Cardiac fibroblast (primary cell): ENCODE measurements around the gene GRB10.

Source experiments
- DNase-seq, 2 donors: peaks; one replicate each; pipeline versions ENCODE4 v3.0.0 to v3.0.0-alpha.2; 2010; ENCODE audit warnings: low read depth in 2 of 2
- H3K4me3 ChIP-seq, 2 donors: replicated peaks in 1 of 2; 1 replicate in 1 of 2; 2 replicates in 1 of 2; pipeline ENCODE4 v1.5.1; 2011; ENCODE audit warnings: low read depth in 2 of 2, low read length in 2 of 2, mild to moderate bottlenecking in 2 of 2, moderate library complexity in 1 of 2
- CTCF ChIP-seq: IDR thresholded peaks from one replicate; pipeline ENCODE4 v1.5.1; 2011; ENCODE audit warnings: low read depth, mild to moderate bottlenecking, low read length, inconsistent platforms

Gene GRB10

GRCh38 chr7:50704844-50705243, 77.9 kb downstream of the GRB10 start:
- H3K4me3 ChIP-seq: no peak overlapping the region
- DNase-seq: no peak
- TF ChIP-seq CTCF: no peak

DNA sequence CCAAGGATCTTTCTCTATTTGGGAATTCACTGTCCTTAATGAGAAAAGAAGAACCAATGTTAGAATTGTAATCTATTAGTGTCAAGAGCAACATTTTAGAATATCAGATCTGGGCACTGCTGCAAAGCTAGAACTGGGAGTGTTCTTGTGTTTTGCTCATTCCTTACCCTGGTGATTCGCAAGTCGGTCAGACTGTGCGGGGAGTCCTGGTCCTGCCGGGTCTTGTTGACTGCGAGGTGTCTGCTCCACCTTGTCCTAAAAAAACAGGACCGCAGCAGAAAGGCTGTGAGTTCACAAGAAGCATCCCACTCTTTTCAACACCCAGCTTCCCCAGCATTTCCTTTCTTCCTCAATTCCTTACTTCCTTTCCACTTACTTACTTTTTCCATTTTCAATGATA, 79.0 kb downstream of the GRB10 start:
- no peak overlapping the region for H3K4me3 ChIP-seq
- no peak for DNase-seq
- no peak for TF ChIP-seq CTCF

DNA sequence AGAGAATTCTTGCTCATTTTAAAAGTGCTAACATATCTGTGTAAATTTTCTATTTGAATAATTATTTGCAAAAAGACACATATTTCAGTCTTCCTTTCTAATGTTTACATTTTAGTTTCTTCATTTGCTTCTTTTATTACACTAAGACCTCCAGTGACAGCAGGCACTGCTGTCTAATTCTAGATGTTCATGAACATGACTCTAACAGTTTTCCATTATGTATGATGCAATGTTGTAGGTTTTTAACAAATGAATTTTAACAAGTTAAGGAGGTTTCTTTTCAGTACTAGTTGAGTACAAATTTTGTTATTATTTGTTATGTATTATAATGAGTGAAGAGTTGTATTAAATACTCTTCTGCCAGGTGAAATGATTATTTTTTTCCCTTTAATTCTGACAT, 83.6 kb downstream of the GRB10 start:
- TF ChIP-seq CTCF: no peak
- DNase-seq: no peak
- no peak overlapping the region for H3K4me3 ChIP-seq

DNA sequence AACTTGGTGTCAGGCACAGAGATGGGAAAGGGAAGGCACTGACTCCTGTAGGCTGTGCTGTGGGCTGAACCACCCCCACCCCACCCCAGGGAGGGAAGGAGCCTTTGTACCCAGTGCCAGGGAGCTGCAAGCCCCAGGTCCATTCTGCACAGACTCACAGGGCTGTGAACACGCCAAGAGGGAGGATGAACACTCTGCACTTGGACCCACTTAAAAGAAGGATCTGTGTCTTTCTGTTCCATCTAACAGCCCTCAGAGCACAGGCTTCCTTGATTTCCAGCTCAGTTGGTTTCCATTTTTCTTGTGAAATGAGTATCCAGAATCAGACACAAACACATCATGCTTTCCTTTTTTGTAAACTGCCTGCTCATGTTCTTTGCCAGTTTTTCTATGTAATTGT, 84.9 kb downstream of the GRB10 start:
- no peak for TF ChIP-seq CTCF
- DNase-seq: no peak

DNA sequence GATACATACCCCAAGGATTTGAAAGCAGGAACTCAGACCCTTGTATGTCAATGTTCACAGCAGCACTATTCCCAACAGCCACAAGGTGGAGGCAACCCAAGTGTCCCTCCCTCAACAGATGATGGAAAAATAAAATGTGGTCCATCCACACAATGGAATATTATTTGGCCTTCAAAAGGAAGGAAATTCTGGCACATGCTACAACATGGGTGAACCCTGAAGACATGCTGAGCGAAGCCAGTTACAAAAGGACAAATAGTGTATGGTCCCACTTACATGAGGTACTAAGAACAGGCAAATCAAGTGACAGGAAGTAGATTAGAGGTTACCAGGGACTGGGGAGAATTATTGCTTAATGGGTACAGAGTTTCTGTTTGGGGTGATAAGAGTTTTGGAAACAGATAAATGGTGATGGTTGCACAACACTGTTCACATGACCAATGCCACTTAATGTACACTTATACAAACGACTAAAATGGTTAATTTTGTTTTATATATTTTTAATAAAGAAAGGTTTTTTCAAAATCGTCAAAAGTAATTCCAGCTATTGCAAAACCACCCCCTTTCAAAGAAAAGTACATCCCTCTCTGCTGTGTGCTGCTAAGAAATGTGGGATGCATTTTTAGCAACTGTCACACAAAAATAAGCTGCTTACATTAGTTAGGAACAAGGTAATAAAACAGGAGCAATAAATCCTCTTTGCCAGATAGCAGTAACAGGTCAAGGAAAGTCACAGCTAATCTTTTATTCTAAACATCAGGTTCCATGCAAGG, 85.7 kb downstream of the GRB10 start:
- DNase-seq: peak in 1 of 2 donors; percentile 43
- no peak overlapping the region for H3K4me3 ChIP-seq
- peak; percentile 62 for TF ChIP-seq CTCF

More for the DNA sequence above, 84.9 kb downstream of the GRB10 start:
- H3K4me3 ChIP-seq: no peak overlapping the region

GRCh38 chr7:50695026-50695425, 87.7 kb downstream of the GRB10 start:
- DNase-seq: no peak
- no peak overlapping the region for H3K4me3 ChIP-seq
- TF ChIP-seq CTCF: no peak
